ENCODE results near the gene COL12A1.

DNA sequence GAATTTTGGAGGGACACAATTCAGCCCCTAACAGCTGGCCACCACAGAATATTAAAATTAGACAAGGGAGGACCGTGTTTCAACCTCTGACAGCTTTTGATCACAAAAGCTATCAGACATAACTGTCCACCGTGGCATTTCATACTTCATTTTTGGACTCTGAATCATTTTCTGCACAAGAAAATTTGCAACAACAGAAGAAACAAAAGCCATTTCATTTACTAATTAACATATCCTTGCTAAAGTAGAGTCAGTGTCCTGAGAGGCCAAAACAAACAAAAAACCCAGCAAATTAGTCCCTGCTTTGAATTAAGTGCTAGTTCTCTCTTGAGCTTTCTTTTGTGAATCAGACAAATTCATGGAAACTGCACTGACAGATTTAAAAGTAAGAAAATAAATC, 17.6 kb upstream of the COL12A1 start:
- TF ChIP-seq, protein P1, sequence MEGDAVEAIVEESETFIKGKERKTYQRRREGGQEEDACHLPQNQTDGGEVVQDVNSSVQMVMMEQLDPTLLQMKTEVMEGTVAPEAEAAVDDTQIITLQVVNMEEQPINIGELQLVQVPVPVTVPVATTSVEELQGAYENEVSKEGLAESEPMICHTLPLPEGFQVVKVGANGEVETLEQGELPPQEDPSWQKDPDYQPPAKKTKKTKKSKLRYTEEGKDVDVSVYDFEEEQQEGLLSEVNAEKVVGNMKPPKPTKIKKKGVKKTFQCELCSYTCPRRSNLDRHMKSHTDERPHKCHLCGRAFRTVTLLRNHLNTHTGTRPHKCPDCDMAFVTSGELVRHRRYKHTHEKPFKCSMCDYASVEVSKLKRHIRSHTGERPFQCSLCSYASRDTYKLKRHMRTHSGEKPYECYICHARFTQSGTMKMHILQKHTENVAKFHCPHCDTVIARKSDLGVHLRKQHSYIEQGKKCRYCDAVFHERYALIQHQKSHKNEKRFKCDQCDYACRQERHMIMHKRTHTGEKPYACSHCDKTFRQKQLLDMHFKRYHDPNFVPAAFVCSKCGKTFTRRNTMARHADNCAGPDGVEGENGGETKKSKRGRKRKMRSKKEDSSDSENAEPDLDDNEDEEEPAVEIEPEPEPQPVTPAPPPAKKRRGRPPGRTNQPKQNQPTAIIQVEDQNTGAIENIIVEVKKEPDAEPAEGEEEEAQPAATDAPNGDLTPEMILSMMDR (IDR thresholded peaks at IDR 0.05): no peak
- no peak for TF ChIP-seq POLR2A (IDR thresholded peaks at IDR 0.05)
